DOHH2 (cell line): ENCODE results near the gene PAK5.

Experiments
- H3F3A ChIP-seq: fragments of 200-600 bp; sonication (generic), shearing (Covaris generic); 2 replicates; pipeline ENCODE4 v1.6.0; 2016; ENCODE audit warnings: antibody characterized with exemption, mild to moderate bottlenecking; ENCODE audit not compliant: control insufficient read depth, insufficient read depth
- H3K27ac ChIP-seq: fragments of 200-600 bp; sonication (generic); 2 replicates; pipeline ENCODE4 v1.5.1; 2014; ENCODE audit warnings: low read depth, mild to moderate bottlenecking, low read length, moderate library complexity
- H3K27me3 ChIP-seq: fragments of 200-600 bp; sonication (generic); 2 replicates; pipeline ENCODE4 v1.6.1; 2014; ENCODE audit warnings: mild to moderate bottlenecking, low read length, mixed read lengths; ENCODE audit not compliant: control insufficient read depth
- H3K36me3 ChIP-seq: fragments of 200-600 bp; sonication (generic); 2 replicates; pipeline ENCODE4 v1.6.1; 2014; ENCODE audit warnings: mild to moderate bottlenecking, low read length, moderate library complexity, mixed read lengths; ENCODE audit not compliant: control insufficient read depth
- H3K4me1 ChIP-seq: fragments of 200-600 bp; sonication (generic); 2 replicates; pipeline ENCODE4 v1.6.1; 2014; ENCODE audit warnings: mild to moderate bottlenecking, low read length, mixed read lengths; ENCODE audit not compliant: control insufficient read depth
- H3K4me2 ChIP-seq: fragments of 200-600 bp; sonication (generic); 2 replicates; pipeline ENCODE4 v1.6.0; 2014; ENCODE audit warnings: mild to moderate bottlenecking, low read length, moderate library complexity
- H3K4me3 ChIP-seq: fragments of 200-600 bp; sonication (generic); 2 replicates; pipeline ENCODE4 v1.5.1; 2014; ENCODE audit warnings: mild to moderate bottlenecking, low read length, mixed read lengths
- H3K79me2 ChIP-seq: fragments of 200-600 bp; sonication (generic); 2 replicates; pipeline ENCODE4 v1.6.1; 2014; ENCODE audit warnings: mild to moderate bottlenecking, low read length, mixed read lengths; ENCODE audit not compliant: control insufficient read depth
- H3K9me2 ChIP-seq: fragments of 200-600 bp; sonication (generic); replicated peaks from 2 replicates; pipeline ENCODE4 v1.6.1; 2014; ENCODE audit warnings: mild to moderate bottlenecking, low read length, mixed read lengths; ENCODE audit not compliant: control insufficient read depth
- H3K9me3 ChIP-seq: fragments of 200-600 bp; sonication (generic); 2 replicates; pipeline ENCODE4 v1.6.1; 2014; ENCODE audit warnings: antibody characterized with exemption, low read length, mixed read lengths; ENCODE audit not compliant: control insufficient read depth, insufficient read depth
- H4K20me1 ChIP-seq: fragments of 200-600 bp; sonication (generic); 2 replicates; pipeline ENCODE4 v1.6.0; 2014; ENCODE audit warnings: low read depth, mild to moderate bottlenecking, antibody characterized with exemption, low read length, moderate library complexity; ENCODE audit not compliant: control insufficient read depth, insufficient read depth
- EZH2phosphoT487 ChIP-seq: fragments of 200-600 bp; sonication (generic); IDR thresholded peaks from 2 replicates; pipeline ENCODE4 v1.6.1; 2017; ENCODE audit warnings: borderline replicate concordance, mild to moderate bottlenecking, antibody characterized with exemption, low read length, moderate library complexity, mixed read lengths
- TF ChIP-seq, protein P1 (sequence below): fragments of 200-600 bp; sonication (generic); IDR thresholded peaks from one replicate; pipeline ENCODE4 v1.5.1; 2014; ENCODE audit warnings: antibody characterized with exemption, mild to moderate bottlenecking, low read depth, low read length; ENCODE audit not compliant: poor library complexity, severe bottlenecking

The PAK5 gene

DNA sequence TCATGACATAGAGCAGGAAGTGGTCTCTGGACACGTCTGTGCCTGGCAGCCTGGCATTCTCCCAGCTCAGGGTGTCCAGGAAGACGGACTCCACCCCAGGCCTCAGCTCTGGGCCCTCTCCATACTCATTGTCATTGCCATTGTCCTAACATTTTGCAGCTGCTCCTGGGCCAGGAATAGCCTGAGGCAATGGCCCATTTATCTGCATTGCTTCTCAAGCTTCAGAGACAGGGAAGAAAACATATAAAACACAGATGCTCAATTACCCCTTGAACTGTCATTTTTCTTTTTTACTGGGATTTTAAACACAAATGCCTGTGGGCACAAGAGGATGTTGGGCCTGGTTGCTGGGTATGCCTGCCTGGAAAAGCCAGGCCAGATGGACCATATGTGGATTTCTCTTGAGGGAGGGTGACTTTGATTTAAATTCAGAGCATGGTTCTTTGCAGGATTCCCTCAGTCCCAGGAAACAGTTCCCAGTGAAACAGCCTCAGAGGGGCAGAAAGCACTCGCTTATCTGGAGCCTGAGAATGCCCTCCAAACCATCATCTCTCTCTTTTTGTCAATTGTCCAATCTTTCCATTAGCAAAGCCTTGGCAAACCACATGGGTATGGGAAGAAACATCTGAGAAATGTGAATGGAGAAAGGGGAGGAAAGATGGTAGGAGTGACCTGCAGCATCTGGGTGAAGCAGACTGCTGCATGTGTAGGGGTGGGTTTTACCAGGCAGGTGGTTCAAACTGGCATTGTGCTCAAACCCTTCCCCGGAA lies 306.6 kb downstream of the PAK5 start:
- no peaks in the 10 kb centered on the region for H3F3A ChIP-seq
- no peaks in the 10 kb centered on the region for H3K79me2 ChIP-seq
- H3K27me3 ChIP-seq, result no peaks in the 10 kb centered on the region
- no peaks in the 10 kb centered on the region for H3K9me3 ChIP-seq
- H4K20me1 ChIP-seq, result no peaks in the 10 kb centered on the region
- TF ChIP-seq, protein P1, sequence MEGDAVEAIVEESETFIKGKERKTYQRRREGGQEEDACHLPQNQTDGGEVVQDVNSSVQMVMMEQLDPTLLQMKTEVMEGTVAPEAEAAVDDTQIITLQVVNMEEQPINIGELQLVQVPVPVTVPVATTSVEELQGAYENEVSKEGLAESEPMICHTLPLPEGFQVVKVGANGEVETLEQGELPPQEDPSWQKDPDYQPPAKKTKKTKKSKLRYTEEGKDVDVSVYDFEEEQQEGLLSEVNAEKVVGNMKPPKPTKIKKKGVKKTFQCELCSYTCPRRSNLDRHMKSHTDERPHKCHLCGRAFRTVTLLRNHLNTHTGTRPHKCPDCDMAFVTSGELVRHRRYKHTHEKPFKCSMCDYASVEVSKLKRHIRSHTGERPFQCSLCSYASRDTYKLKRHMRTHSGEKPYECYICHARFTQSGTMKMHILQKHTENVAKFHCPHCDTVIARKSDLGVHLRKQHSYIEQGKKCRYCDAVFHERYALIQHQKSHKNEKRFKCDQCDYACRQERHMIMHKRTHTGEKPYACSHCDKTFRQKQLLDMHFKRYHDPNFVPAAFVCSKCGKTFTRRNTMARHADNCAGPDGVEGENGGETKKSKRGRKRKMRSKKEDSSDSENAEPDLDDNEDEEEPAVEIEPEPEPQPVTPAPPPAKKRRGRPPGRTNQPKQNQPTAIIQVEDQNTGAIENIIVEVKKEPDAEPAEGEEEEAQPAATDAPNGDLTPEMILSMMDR, result no peak
- no peak for TF ChIP-seq EZH2phosphoT487
- H3K4me2 ChIP-seq, result no peak overlapping the region
- no peaks in the 10 kb centered on the region for H3K9me2 ChIP-seq
- no peak overlapping the region for H3K4me3 ChIP-seq
- H3K27ac ChIP-seq, result no peak overlapping the region
- no peaks in the 10 kb centered on the region for H3K36me3 ChIP-seq
- H3K4me1 ChIP-seq, result no peaks in the 10 kb centered on the region

DNA sequence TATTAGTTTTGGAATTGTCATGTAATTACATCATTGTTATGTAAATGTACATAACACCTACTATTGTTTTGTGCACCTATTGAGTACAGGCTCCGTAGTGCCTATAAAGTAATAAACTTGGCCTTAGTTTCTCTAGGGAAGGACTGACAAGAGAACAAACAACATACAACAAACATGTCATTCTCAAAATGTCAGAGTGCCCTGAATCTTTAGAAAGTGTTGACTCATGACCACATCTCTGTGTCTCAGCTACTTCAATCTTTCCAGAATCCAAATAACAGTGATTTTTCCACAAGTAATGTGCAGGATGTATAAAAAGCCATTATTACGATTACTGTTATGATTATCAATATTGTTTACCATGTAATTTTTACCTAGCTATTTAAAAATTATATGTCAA lies 307.3 kb downstream of the PAK5 start:
- no peaks in the 10 kb centered on the region for H4K20me1 ChIP-seq
- no peak overlapping the region for H3K4me2 ChIP-seq
- no peak overlapping the region for H3K4me3 ChIP-seq
- TF ChIP-seq EZH2phosphoT487, result no peak
- TF ChIP-seq, protein P1, result no peak
- H3K9me3 ChIP-seq, result no peaks in the 10 kb centered on the region
- no peak overlapping the region for H3K27ac ChIP-seq
- H3F3A ChIP-seq, result no peaks in the 10 kb centered on the region
- H3K4me1 ChIP-seq, result no peaks in the 10 kb centered on the region
- H3K79me2 ChIP-seq, result no peaks in the 10 kb centered on the region
- no peaks in the 10 kb centered on the region for H3K36me3 ChIP-seq
- H3K27me3 ChIP-seq, result no peaks in the 10 kb centered on the region
- no peaks in the 10 kb centered on the region for H3K9me2 ChIP-seq

DNA sequence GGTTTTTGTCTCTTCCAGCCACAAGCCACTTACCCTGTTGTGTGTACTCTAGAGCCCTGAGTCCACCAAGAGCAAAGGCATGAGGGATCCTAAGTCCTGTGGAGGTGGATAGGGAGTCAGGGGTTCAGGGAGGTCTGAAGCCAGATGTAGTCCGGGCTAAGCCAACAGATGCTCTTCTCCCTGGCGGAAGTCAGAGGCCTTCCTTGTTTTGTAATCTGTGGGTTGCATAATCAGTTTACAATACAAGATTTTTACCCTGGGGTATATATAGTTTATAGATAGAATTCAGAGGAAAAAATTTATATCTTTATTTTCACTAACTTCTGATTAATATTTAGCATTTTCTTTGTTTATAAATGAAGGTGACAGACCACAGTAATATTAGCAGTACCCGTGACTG lies 315.2 kb downstream of the PAK5 start:
- H3F3A ChIP-seq, result no peaks in the 10 kb centered on the region
- H4K20me1 ChIP-seq, result no peaks in the 10 kb centered on the region
- H3K9me2 ChIP-seq, result no peaks in the 10 kb centered on the region
- H3K9me3 ChIP-seq, result no peaks in the 10 kb centered on the region
- H3K4me2 ChIP-seq, result no peak overlapping the region
- H3K36me3 ChIP-seq, result no peaks in the 10 kb centered on the region
- no peaks in the 10 kb centered on the region for H3K4me1 ChIP-seq
- no peaks in the 10 kb centered on the region for H3K79me2 ChIP-seq
- H3K27me3 ChIP-seq, result 0 out of 2 replicates have a peak, but pooled peaks cover 2% of the 10 kb centered on the region
- no peak overlapping the region for H3K4me3 ChIP-seq
- H3K27ac ChIP-seq, result no peak overlapping the region
- no peak for TF ChIP-seq EZH2phosphoT487
- TF ChIP-seq, protein P1, result no peak
